DMS79 (cell line): ENCODE data around the gene PBX3.

Source experiments
- DNase-seq: peaks from one replicate; lab custom pipeline; 2025; lab: John Stamatoyannopoulos, UW

PBX3 gene

GRCh38 chr9:125867751-125868415 is 120.7 kb downstream of the PBX3 start:
- DNase-seq, result no peak

- DNase-seq, result no peak
Measured at GRCh38 chr9:125878164-125878631, 131.0 kb downstream of the PBX3 start.

- DNase-seq, result no peak
Measured at GRCh38 chr9:125881042-125881441, 133.9 kb downstream of the PBX3 start.

- DNase-seq, result no peak
Measured at GRCh38 chr9:125883565-125884217, 136.5 kb downstream of the PBX3 start.

GRCh38 chr9:125884218-125884595 is 137.0 kb downstream of the PBX3 start:
- no peak for DNase-seq

GRCh38 chr9:125885405-125886034 is 138.3 kb downstream of the PBX3 start:
- no peak for DNase-seq

GRCh38 chr9:125886365-125886764 is 139.2 kb downstream of the PBX3 start:
- no peak for DNase-seq

GRCh38 chr9:125887172-125887571 is 140.0 kb downstream of the PBX3 start:
- DNase-seq, result peak; percentile 45

- DNase-seq, result no peak
Measured at GRCh38 chr9:125888211-125888610, 141.0 kb downstream of the PBX3 start.

GRCh38 chr9:125889112-125889475 is 141.9 kb downstream of the PBX3 start:
- DNase-seq, result no peak

- DNase-seq, result peak; percentile 38
Measured at GRCh38 chr9:125889476-125890419, 142.6 kb downstream of the PBX3 start.

GRCh38 chr9:125890826-125891225 is 143.7 kb downstream of the PBX3 start:
- no peak for DNase-seq

- no peak for DNase-seq
Measured at GRCh38 chr9:125893277-125893676, 146.1 kb downstream of the PBX3 start.

- DNase-seq, result no peak
Measured at GRCh38 chr9:125894566-125894965, 147.4 kb downstream of the PBX3 start.

- no peak for DNase-seq
Measured at GRCh38 chr9:125896404-125896803, 149.2 kb downstream of the PBX3 start.

- DNase-seq, result no peak
Measured at GRCh38 chr9:125896964-125897363, 149.8 kb downstream of the PBX3 start.

- DNase-seq, result no peak
Measured at GRCh38 chr9:125897481-125897880, 150.3 kb downstream of the PBX3 start.

- no peak for DNase-seq
Measured at GRCh38 chr9:125902214-125902613, 155.0 kb downstream of the PBX3 start.

- DNase-seq, result no peak
Measured at GRCh38 chr9:125902831-125903512, 155.8 kb downstream of the PBX3 start.

- peak; percentile 85 for DNase-seq
Measured at GRCh38 chr9:125904155-125904851, 157.1 kb downstream of the PBX3 start.

GRCh38 chr9:125906144-125906543 is 159.0 kb downstream of the PBX3 start:
- no peak for DNase-seq
